Osteocyte (in vitro differentiated cells): Measurements from ENCODE around the gene CNGA1. TPM values are rescaled to one million over a fixed set of nuclear protein-coding genes. Genes with fewer than 3 reads are reported as not detected.

Experiments
- DNase-seq: peaks from one replicate; pipeline ENCODE4 v3.0.0; 2021; ENCODE audit warnings: mixed read lengths; ENCODE audit not compliant: unreplicated experiment; ENCODE audit errors: extremely low spot score
- H3K27ac Mint-ChIP-seq: one replicate; pipeline ENCODE4 v1.8.0; 2021; ENCODE audit warnings: mild to moderate bottlenecking, mixed read lengths; ENCODE audit not compliant: unreplicated experiment
- H3K27me3 Mint-ChIP-seq: one replicate; pipeline ENCODE4 v1.8.0; 2021; ENCODE audit warnings: mixed read lengths; ENCODE audit not compliant: unreplicated experiment
- H3K36me3 Mint-ChIP-seq: one replicate; pipeline ENCODE4 v1.8.0; 2021; ENCODE audit warnings: mixed read lengths; ENCODE audit not compliant: unreplicated experiment
- H3K4me1 Mint-ChIP-seq: one replicate; pipeline ENCODE4 v1.8.0; 2021; ENCODE audit warnings: mixed read lengths; ENCODE audit not compliant: unreplicated experiment
- H3K4me3 Mint-ChIP-seq: one replicate; pipeline ENCODE4 v1.8.0; 2021; ENCODE audit warnings: mild to moderate bottlenecking, moderate library complexity, mixed read lengths; ENCODE audit not compliant: unreplicated experiment
- H3K9me3 Mint-ChIP-seq: one replicate; pipeline ENCODE4 v1.8.0; 2021; ENCODE audit warnings: mixed read lengths; ENCODE audit not compliant: unreplicated experiment
- total RNA-seq: library from RNA; stranded (reverse); gene quantifications from 2 replicates; pipeline ENCODE4 v1.2.1, GENCODE V29; 2021
- TF ChIP-seq, protein P1 (sequence below): fragments of 200-600 bp; sonication (generic); IDR thresholded peaks from 2 replicates; pipeline ENCODE4 v1.5.0; 2021; ENCODE audit warnings: antibody characterized with exemption, mild to moderate bottlenecking, moderate library complexity

Gene CNGA1
- total RNA-seq, 1 donor from 2014 or later, result not detected

DNA sequence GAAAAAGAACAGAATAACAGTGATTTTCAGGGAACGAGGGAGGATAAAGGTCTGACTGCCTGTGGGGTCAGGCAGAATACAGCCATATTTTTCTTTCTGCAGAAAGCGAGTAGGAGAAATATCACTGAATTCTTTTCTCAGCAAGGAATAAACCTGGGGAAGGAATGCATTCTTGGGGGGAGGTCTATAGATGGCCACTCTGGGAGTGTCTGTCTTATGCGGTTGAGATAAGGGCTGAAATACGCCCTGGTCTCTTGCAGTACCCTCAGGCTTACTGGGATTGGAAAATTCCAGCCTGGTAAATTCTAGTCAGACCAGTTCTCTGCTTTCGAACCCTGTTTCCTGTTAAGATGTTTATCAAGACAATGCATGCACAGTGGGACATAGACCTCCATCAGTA is 26.3 kb downstream of the CNGA1 start:
- H3K4me3 Mint-ChIP-seq, result no peak overlapping the region
- TF ChIP-seq, protein P1, sequence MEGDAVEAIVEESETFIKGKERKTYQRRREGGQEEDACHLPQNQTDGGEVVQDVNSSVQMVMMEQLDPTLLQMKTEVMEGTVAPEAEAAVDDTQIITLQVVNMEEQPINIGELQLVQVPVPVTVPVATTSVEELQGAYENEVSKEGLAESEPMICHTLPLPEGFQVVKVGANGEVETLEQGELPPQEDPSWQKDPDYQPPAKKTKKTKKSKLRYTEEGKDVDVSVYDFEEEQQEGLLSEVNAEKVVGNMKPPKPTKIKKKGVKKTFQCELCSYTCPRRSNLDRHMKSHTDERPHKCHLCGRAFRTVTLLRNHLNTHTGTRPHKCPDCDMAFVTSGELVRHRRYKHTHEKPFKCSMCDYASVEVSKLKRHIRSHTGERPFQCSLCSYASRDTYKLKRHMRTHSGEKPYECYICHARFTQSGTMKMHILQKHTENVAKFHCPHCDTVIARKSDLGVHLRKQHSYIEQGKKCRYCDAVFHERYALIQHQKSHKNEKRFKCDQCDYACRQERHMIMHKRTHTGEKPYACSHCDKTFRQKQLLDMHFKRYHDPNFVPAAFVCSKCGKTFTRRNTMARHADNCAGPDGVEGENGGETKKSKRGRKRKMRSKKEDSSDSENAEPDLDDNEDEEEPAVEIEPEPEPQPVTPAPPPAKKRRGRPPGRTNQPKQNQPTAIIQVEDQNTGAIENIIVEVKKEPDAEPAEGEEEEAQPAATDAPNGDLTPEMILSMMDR, result no peak
- no peaks in the 10 kb centered on the region for H3K4me1 Mint-ChIP-seq
- peaks cover 17% of the 10 kb centered on the region for H3K27me3 Mint-ChIP-seq
- H3K9me3 Mint-ChIP-seq, result peaks cover 14% of the 10 kb centered on the region
- no peak overlapping the region for H3K27ac Mint-ChIP-seq
- DNase-seq, result no peak
- no peaks in the 10 kb centered on the region for H3K36me3 Mint-ChIP-seq

DNA sequence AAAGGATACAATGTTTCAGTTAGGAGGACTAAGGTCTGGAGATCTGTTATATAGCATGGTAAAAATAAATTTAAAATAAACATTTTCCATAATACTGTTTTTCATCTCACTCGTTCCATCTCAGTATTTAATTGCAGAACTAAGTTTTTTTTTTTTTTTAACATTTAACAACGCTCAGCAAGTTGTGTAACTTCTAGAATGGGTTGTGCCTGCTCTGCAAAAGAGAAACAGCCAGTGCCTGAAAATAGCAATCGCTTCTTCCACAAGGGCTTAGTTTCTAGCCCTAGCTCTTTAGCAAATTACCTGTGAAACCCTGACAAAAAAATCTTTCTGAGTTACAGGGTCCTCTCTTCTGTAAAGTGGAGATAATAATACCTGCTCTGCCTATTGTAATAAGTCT is 41.9 kb downstream of the CNGA1 start:
- Mint-ChIP-seq H3K36me3 (no peaks in the 10 kb centered on the region), H3K27me3 (peaks cover 22% of the 10 kb centered on the region), H3K27ac (no peak overlapping the region), H3K4me1 (no peaks in the 10 kb centered on the region), H3K9me3 (no peaks in the 10 kb centered on the region), H3K4me3 (no peak overlapping the region)
- TF ChIP-seq, protein P1, result no peak
- DNase-seq, result no peak

DNA sequence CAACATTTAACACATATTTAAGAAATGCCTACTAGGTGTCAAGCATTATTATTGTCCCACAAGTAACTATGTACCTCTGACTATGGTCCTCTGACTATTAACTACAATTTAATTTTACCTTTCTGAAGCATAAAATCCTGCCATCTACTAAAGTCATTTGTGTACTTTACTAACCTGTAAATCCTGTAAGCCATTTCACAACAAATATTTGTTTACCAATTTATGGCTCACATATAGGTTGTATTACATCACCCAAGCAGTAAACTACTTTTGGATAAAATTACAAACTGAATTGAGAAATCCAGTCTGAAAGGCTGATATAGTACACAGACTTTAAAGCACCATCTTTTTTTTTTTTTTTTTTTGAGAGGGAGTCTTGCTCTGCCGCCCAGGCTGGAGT is 43.8 kb downstream of the CNGA1 start:
- Mint-ChIP-seq H3K36me3 (no peaks in the 10 kb centered on the region), H3K4me3 (no peak overlapping the region), H3K4me1 (no peaks in the 10 kb centered on the region), H3K27ac (no peak overlapping the region), H3K9me3 (no peaks in the 10 kb centered on the region), H3K27me3 (peaks cover 24% of the 10 kb centered on the region)
- no peak for DNase-seq
- TF ChIP-seq, protein P1, result no peak

DNA sequence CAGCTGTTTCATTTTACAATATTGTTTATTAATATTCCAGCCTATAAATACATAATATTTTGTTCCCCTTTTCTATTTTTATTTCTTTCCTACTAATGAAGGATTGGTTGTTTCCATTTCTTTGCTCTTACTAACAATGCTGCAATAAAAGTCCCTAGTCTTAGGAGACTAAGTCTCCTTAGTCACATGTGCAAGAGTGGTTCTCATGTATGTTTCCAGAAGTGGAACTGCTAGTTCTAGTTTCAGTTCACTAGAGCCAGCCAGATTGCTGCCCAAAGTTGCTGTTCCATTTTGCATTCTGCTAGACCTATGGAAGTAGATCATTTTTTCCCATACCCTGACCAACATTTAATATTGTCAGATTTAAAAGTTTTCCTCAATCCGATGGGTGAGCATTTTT is 44.3 kb downstream of the CNGA1 start:
- H3K4me1 Mint-ChIP-seq, result no peaks in the 10 kb centered on the region
- H3K27me3 Mint-ChIP-seq, result peaks cover 24% of the 10 kb centered on the region
- H3K36me3 Mint-ChIP-seq, result no peaks in the 10 kb centered on the region
- no peaks in the 10 kb centered on the region for H3K9me3 Mint-ChIP-seq
- TF ChIP-seq, protein P1, result no peak
- no peak overlapping the region for H3K27ac Mint-ChIP-seq
- no peak for DNase-seq
- no peak overlapping the region for H3K4me3 Mint-ChIP-seq

DNA sequence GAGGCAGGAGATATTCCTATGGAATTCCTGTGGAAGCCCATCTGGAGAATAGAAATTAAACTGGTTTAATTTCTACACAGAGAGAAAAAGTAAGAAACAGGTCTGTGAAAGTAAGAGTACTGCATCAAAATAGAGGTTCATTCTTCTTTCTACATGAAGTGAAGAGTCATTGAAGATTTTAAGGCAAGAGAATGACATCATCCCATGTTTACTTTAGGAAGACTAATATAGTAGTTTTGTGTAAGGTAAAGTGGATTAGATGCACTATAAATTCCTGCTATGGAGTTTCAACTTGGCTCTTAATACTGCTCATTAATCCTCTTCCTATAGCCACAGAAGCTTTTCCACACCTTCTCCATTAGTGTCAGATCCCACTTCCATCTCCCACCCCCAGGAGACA is 47.6 kb downstream of the CNGA1 start:
- TF ChIP-seq, protein P1, result no peak
- H3K36me3 Mint-ChIP-seq, result no peaks in the 10 kb centered on the region
- no peak overlapping the region for H3K4me3 Mint-ChIP-seq
- peaks cover 12% of the 10 kb centered on the region for H3K27me3 Mint-ChIP-seq
- no peaks in the 10 kb centered on the region for H3K4me1 Mint-ChIP-seq
- H3K9me3 Mint-ChIP-seq, result no peaks in the 10 kb centered on the region
- no peak for DNase-seq
- no peak overlapping the region for H3K27ac Mint-ChIP-seq
